Fibroblast of skin of right biceps (primary cell): ENCODE results near the gene SPINK13.
"Not testable (repeated sequence)": the region's sequence is repeated elsewhere in the genome, so short reads cannot be mapped to it uniquely, and the experiment has no call there.

Experiments used
- DNase-seq: peaks from one replicate; pipeline ENCODE4 v3.0.0-alpha.2; 2013

SPINK13 gene

DNA sequence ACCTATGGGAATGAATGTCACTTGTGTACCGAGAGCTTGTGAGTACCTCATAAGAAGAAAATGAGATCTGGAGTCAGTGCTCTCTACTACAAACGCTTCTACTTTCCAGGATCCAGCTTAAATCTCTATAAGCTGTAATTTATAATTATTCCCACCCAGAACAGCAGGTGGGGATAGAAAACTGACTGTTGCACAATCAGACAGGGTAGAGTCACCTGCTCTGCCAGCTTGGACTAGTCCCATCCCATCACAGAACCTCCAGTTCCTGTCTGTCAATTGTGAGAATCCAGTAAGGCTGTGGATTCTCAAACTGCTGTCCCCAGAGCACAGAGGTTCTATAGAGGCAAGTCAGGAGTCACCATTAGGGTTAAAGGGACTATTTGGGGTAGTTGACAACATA is 45.6 kb downstream of the SPINK13 start:
- DNase-seq = no peak

DNA sequence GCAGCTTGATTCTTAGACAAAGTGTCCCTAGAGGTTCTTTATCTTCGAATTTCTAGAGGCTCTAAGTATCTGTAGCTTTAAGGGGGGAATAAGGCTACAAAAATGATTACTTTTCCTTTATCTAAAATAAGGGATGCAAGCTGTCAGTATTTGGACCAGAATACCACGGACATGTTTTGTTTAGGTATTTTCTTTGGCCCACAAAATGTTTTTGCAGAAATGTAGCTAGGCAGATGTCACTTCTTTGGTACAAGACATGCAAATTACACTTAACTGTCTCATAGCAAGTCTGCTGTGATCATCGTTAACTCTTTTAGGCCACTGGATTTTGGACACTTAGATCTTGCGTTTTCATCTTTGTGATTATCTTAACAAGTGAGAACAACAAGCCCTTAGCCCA is 46.1 kb downstream of the SPINK13 start:
- DNase-seq = no peak

DNA sequence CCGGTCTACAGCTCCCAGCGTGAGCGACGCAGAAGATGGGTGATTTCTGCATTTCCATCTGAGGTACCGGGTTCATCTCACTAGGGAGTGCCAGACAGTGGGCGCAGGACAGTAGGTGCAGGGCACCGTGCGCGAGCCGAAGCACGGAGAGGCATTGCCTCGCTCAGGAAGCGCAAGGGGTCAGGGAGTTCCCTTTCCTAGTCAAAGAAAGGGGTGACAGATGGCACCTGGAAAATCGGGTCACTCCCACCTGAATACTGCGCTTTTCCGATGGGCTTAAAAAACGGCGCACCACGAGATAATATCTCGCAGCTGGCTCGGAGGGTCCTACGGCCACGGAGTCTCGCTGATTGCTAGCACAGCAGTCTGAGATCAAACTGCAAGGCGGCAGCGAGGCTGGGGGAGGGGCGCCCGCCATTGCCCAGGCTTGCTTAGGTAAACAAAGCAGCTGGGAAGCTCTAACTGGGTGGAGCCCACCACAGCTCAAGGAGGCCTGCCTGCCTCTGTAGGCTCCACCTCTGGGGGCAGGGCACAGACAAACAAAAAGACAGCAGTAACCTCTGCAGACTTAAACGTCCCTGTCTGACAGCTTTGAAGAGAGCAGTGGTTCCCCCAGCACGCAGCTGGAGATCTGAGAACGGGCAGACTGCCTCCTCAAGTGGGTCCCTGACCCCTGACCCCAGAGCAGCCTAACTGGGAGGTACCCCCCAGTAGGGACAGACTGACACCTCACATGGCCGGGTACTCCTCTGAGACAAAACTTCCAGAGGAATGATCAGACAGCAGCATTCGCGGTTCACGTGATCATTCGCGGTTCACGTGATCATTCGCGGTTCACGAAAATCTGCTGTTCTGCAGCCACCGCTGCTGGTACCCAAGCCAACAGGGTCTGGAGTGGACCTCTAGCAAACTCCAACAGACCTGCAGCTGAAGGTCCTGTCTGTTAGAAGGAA is 51.7 kb downstream of the SPINK13 start:
- DNase-seq = not testable (repeated sequence)

DNA sequence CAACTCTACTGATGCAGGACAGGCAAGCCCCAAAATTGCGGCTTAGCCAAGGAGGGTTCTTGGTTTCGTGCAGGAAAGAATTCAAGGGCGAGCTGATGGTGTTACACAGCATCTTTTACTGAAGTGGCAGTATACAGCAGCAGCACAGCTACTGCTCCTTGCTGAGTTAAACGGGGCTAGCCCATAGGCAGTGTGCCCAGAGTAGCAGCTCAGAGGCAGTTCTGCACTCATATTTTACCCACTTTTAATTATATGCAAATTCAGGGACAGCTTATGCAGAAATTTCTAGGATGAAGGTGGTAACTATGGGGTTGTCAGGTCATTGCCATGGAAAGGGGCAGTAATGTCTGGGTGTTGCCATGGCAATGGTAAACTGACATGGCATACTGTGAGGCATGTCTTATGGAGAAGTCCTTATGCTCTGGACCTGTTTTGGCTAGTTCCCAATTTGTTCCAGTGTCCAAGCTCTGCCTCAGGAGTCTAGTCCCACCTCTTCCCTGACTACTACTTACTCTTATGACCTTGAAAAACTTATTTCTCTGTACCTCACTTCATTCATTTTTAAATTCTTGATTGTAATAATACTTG is 64.8 kb downstream of the SPINK13 start:
- DNase-seq = no peak

DNA sequence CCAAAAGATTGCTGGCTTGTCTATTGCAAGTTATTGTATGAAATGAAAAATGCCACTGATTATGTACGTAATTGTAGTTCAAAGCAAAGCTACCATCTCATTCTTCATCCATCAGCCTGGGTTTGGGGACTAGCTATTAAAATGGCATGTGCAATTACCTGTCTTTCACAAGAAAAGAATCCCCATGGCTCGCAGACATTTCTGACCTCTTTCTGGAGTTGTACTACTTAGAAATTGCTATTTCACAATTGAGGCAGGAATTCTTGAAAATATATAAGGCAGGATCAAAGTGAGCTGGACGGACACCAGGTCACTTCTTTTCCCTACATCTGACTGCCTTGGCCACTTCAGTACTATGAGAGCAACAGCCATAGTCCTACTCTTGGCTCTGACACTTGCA is 66.7 kb downstream of the SPINK13 start, which contains the start of gene SPINK9:
Gene SPINK9 (plus strand): TSS at position 301 of the 400 bp plus-strand sequence. CDS start 55 bp downstream, at position 356.
- no peak for DNase-seq
